GM23248 (cell line): ENCODE measurements around the gene OR8H3.

Source experiments
- EZH2 ChIP-seq: fragments of 200-600 bp; sonication (generic); IDR thresholded peaks from 2 replicates; pipeline ENCODE4 v1.6.1; 2018; ENCODE audit warnings: antibody characterized with exemption, mild to moderate bottlenecking; ENCODE audit not compliant: insufficient read depth, poor library complexity, severe bottlenecking
- EZH2phosphoT487 ChIP-seq: fragments of 200-600 bp; sonication (generic); IDR thresholded peaks from 2 replicates; pipeline ENCODE4 v1.6.1; 2018; ENCODE audit warnings: antibody characterized with exemption, moderate library complexity, mild to moderate bottlenecking, low read depth; ENCODE audit not compliant: insufficient read depth

DNA sequence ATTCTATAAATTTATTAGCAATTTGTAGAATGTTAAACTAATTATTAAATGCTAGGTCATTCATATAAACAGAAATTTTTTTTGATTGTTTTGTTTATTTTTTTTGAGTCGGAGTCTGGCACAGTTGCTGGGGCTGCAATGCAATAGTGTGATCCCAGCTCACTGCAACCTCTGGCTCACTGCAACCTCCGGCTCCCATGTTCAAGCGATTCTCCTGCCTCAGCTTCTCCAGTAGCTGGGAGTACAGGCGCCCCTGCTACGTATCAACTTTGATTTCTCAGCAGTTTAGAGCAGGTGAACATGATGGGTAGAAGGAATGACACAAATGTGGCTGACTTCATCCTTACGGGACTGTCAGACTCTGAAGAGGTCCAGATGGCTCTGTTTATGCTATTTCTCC, at the start of gene OR8H3:
- TF ChIP-seq EZH2phosphoT487, result no peak
- no peak for TF ChIP-seq EZH2
